Stimulated activated naive CD8-positive, alpha-beta T cell treated with anti-CD3 and anti-CD28 coated beads, Interleukin-15, Interleukin-2, amounts not matched to agents 100 ng/mL and 50 ng/mL, for 24 hours (primary cell): Measurements from ENCODE around the gene ECEL1.
"Not testable (repeated sequence)": the region's sequence is repeated elsewhere in the genome, so short reads cannot be mapped to it uniquely, and the experiment has no call there.

ENCODE experiments used
- H3K27ac Mint-ChIP-seq: one replicate; pipeline ENCODE4 v1.8.0; 2021; ENCODE audit warnings: mild to moderate bottlenecking, mixed read lengths
- H3K27me3 Mint-ChIP-seq: one replicate; pipeline ENCODE4 v1.8.0; 2021; ENCODE audit warnings: mixed read lengths
- H3K36me3 Mint-ChIP-seq: one replicate; pipeline ENCODE4 v1.8.0; 2021; ENCODE audit warnings: low read depth, mixed read lengths
- H3K4me1 Mint-ChIP-seq: one replicate; pipeline ENCODE4 v1.8.0; 2021; ENCODE audit warnings: low read depth, mixed read lengths
- H3K4me3 Mint-ChIP-seq: one replicate; pipeline ENCODE4 v1.8.0; 2021; ENCODE audit warnings: mild to moderate bottlenecking, mixed read lengths
- H3K9me3 Mint-ChIP-seq: one replicate; pipeline ENCODE4 v1.8.0; 2021; ENCODE audit warnings: mixed read lengths

ECEL1 gene

DNA sequence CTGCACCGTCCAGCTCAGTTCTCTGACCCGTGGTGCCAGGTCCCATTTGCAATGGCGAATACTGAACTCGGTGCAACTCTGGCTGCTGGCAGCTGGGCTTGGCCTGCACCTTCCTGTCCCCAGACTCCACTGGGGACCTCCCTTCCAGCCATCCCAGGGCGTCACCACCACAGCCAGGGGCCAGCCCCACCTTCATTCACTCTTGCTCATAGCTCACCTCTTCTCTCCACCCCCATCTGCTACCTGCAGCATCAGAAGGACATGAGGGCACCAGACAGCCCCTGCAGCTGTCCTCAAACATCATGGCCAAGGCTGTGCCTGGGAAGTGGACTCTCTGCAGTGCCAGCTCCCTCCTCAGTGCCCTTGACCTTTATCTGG is 47.9 kb downstream of the ECEL1 start:
- H3K4me3 Mint-ChIP-seq, result no peak overlapping the region
- H3K27me3 Mint-ChIP-seq, result no peaks in the 10 kb centered on the region
- H3K36me3 Mint-ChIP-seq, result no peaks in the 10 kb centered on the region
- no peaks in the 10 kb centered on the region for H3K9me3 Mint-ChIP-seq
- no peaks in the 10 kb centered on the region for H3K4me1 Mint-ChIP-seq
- H3K27ac Mint-ChIP-seq, result no peak overlapping the region

DNA sequence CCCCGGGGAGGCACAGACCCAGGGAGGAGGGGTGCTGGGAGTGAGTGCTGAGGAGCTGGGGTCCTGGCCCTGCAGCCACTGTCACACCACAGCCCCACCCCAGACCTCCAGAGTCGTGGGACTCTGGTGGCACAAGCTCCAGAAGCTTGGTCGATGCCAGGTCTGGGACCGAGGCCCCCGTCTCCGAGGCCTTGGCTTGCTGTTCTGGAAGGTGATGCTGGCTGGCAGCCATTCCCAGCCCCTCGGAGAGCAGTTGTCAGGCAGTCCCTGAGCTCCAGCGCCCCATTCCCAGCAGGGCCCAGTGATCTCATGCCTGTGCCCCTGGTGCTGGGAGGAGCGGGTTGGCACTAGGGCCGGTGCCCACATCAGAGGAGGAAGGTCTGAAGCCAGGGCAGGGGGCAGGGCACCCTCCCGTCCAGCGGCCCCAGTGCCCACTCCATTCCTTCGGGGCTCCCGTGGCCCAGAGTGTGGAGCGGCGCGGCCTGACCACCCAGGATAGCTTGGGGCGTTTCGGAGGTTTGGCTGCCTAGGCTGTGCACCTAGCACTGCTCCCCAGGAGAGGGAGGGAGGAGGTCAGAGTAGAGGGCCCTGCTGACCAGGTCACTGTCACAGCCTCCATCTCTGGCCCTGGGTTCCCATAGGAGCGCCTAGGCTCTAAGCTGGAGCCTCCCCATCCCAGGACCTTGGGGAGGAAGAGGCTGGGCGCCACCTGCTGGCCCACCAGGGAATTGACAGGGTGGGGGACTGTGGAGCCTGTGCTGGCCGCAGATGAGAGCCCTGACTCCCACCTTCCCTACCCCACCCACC is 48.5 kb downstream of the ECEL1 start:
- Mint-ChIP-seq H3K27me3 (no peaks in the 10 kb centered on the region), H3K36me3 (no peaks in the 10 kb centered on the region), H3K4me1 (no peaks in the 10 kb centered on the region), H3K4me3 (no peak overlapping the region), H3K9me3 (no peaks in the 10 kb centered on the region), H3K27ac (no peak overlapping the region)

- H3K27ac Mint-ChIP-seq, result no peak overlapping the region
- H3K9me3 Mint-ChIP-seq, result no peaks in the 10 kb centered on the region
- H3K4me1 Mint-ChIP-seq, result no peaks in the 10 kb centered on the region
- no peaks in the 10 kb centered on the region for H3K27me3 Mint-ChIP-seq
- no peaks in the 10 kb centered on the region for H3K36me3 Mint-ChIP-seq
- no peak overlapping the region for H3K4me3 Mint-ChIP-seq
These were observed 49.5 kb downstream of the ECEL1 start for GRCh38 chr2:232438091-232438490.

- Mint-ChIP-seq H3K9me3 (no peaks in the 10 kb centered on the region), H3K27ac (no peak overlapping the region), H3K36me3 (no peaks in the 10 kb centered on the region), H3K4me3 (no peak overlapping the region), H3K4me1 (no peaks in the 10 kb centered on the region), H3K27me3 (no peaks in the 10 kb centered on the region)
These were observed 50.5 kb downstream of the ECEL1 start for GRCh38 chr2:232437195-232437571.

GRCh38 chr2:232436381-232437194 is 51.0 kb downstream of the ECEL1 start:
- Mint-ChIP-seq H3K9me3 (no peaks in the 10 kb centered on the region), H3K27me3 (no peaks in the 10 kb centered on the region), H3K4me1 (no peaks in the 10 kb centered on the region), H3K36me3 (no peaks in the 10 kb centered on the region), H3K27ac (no peak overlapping the region), H3K4me3 (no peak overlapping the region)

- Mint-ChIP-seq H3K9me3 (no peaks in the 10 kb centered on the region), H3K27me3 (no peaks in the 10 kb centered on the region), H3K4me3 (no peak overlapping the region)
These were observed 51.8 kb downstream of the ECEL1 start for GRCh38 chr2:232435805-232436204.

DNA sequence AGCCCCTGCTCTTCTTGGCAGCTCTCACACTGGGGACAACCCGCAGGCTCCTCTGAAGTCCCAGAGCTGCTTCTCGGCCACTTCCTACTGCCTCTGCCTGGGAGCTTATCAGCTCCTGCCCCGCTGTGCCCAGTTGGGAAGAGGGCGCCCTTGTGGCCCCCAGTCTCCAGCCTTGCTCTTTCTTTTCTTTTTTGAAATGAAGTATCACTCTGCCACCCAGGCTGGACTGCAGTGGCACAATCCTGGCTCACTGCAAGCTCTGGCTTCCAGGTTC is 52.3 kb downstream of the ECEL1 start:
- H3K27me3 Mint-ChIP-seq, result no peaks in the 10 kb centered on the region
- no peak overlapping the region for H3K27ac Mint-ChIP-seq
- no peak overlapping the region for H3K4me3 Mint-ChIP-seq
- no peaks in the 10 kb centered on the region for H3K9me3 Mint-ChIP-seq
- H3K36me3 Mint-ChIP-seq, result no peaks in the 10 kb centered on the region
- no peaks in the 10 kb centered on the region for H3K4me1 Mint-ChIP-seq

More at GRCh38 chr2:232435805-232436204, 51.8 kb downstream of the ECEL1 start:
- Mint-ChIP-seq H3K27ac (no peak overlapping the region), H3K4me1 (no peaks in the 10 kb centered on the region), H3K36me3 (no peaks in the 10 kb centered on the region)

- Mint-ChIP-seq H3K36me3 (no peaks in the 10 kb centered on the region), H3K27ac (no peak overlapping the region), H3K4me1 (no peaks in the 10 kb centered on the region), H3K4me3 (no peak overlapping the region), H3K9me3 (no peaks in the 10 kb centered on the region), H3K27me3 (no peaks in the 10 kb centered on the region)
These were observed 52.9 kb downstream of the ECEL1 start for GRCh38 chr2:232434563-232435374.

DNA sequence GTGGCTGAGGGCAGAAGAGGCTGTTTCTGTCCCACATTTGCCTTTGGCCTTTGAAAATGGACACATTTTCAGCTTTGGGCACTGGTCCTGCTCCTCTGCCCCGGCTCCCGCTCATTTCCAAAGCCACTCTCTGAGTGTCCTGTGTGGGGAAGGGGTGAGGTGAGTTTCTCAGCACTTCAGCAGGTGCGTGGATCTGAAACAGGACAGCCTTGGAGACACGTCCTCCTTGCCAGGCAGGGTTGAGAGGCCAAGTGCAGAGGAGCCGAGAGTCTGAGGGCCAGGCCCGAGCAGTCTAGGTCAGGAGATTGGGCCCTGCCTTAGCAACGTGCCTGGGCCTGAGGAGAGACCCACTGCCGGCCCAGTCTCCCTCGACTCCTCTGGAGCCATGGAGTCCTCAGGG is 53.5 kb downstream of the ECEL1 start:
- Mint-ChIP-seq H3K27me3 (no peaks in the 10 kb centered on the region), H3K9me3 (no peaks in the 10 kb centered on the region), H3K36me3 (no peaks in the 10 kb centered on the region), H3K27ac (no peak overlapping the region), H3K4me1 (no peaks in the 10 kb centered on the region), H3K4me3 (no peak overlapping the region)

DNA sequence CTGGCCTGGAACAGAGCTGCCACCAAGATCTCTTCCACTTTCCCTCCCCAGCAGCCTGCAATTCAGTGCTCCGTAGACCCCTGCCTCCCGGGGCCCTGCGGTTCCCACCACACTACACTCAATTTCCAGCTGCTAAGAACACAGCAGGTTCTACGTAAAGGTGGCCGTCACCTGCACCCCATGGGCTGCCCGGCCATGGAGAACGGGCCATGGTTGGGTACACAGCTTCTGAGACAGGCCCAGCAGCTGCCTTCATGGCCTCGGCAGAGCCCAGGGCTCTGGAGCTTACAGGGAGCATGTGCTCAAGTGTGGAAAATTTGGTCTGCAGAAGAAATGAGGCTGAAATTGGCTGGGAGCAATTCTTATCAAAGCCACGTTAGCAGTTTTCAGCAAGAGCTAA is 54.0 kb downstream of the ECEL1 start:
- H3K27me3 Mint-ChIP-seq, H3K4me3 Mint-ChIP-seq, H3K36me3 Mint-ChIP-seq, H3K27ac Mint-ChIP-seq, H3K4me1 Mint-ChIP-seq, H3K9me3 Mint-ChIP-seq: not testable (repeated sequence)

DNA sequence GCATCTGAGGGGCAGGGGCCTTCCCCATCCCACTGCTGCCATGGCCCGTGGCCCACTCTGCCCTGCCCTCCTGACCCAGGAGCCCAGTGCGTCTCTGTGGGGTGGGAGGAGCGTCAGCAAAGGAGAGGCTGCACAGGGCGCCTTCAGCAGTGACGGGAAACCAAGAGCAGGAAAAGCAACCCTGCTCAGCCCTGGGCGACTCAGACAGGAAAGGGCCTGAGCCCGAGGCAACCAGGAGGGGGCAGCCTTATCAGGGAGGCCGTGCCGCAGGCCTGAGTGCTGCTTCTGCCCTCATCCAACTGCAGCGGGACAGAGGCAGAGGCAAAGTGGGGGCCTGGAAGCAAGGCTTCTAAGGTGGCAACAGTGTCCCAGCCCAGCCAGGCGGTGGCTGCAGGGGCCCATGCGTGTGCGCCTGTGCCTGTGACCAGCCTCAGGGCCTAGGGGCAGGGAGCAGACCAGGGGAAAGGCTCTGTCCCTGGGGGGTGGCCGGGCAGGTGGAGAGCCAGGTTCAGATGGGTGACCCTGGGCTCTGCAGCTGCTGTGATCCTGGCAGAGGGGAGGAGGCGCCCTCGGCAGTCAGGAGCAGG is 54.9 kb downstream of the ECEL1 start:
- Mint-ChIP-seq H3K4me1 (no peaks in the 10 kb centered on the region), H3K27ac (no peak overlapping the region), H3K27me3 (no peaks in the 10 kb centered on the region), H3K36me3 (no peaks in the 10 kb centered on the region), H3K9me3 (no peaks in the 10 kb centered on the region), H3K4me3 (no peak overlapping the region)

DNA sequence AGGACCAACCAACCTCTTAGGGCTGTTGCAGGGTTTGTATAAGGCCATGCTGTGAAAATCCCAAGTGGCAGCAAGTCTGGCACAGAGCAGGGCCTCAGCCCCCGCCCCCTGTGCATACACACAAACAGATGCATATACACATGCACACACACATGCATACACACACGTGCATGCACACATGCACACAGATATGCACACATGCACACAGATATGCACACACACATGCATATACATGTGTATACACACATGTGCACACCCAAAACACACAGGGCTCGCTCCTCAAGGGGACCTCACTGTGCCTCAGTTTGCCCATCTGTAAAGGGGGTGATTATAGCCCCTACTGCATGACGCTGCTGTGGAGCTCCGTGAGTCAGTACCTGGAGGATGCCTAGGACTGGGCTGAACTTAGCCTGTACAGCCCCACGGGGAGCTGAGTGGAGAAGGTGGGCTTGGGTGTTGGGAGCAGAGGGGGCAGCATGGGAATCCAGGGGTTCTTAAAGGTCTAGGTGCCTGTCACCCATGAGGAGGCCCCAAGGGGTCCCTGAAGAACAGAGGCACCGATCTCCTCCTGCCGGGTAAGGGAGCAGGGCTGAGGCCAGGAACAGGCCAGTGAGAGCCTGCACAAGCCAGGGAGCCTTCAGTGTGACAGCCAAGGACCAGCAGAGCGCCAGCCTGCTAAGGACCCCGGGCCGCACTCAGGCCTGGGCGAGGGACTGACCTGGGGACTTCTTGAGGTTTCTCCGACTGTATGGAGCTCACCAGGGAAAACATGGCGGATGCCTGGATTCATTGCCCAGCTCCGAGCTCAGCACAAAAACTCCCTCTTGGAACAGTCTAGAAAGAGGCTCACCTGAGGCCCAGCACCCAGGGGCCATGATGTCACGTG is 55.7 kb downstream of the ECEL1 start:
- Mint-ChIP-seq H3K4me1 (no peaks in the 10 kb centered on the region), H3K27ac (no peak overlapping the region), H3K27me3 (no peaks in the 10 kb centered on the region), H3K4me3 (no peak overlapping the region), H3K36me3 (no peaks in the 10 kb centered on the region), H3K9me3 (no peaks in the 10 kb centered on the region)
